GM18517 (cell line): ENCODE data around the gene DENND10.
"Not testable (repeated sequence)": the region's sequence is repeated elsewhere in the genome, so short reads cannot be mapped to it uniquely, and the experiment has no call there.

ENCODE experiments used
- ATAC-seq: cut with Tn5 transposase; IDR thresholded peaks from one replicate; pipeline ENCODE4 v1.9.1; 2021; ENCODE audit warnings: mild to moderate bottlenecking, moderate library complexity; ENCODE audit not compliant: unreplicated experiment

DENND10 gene

DNA sequence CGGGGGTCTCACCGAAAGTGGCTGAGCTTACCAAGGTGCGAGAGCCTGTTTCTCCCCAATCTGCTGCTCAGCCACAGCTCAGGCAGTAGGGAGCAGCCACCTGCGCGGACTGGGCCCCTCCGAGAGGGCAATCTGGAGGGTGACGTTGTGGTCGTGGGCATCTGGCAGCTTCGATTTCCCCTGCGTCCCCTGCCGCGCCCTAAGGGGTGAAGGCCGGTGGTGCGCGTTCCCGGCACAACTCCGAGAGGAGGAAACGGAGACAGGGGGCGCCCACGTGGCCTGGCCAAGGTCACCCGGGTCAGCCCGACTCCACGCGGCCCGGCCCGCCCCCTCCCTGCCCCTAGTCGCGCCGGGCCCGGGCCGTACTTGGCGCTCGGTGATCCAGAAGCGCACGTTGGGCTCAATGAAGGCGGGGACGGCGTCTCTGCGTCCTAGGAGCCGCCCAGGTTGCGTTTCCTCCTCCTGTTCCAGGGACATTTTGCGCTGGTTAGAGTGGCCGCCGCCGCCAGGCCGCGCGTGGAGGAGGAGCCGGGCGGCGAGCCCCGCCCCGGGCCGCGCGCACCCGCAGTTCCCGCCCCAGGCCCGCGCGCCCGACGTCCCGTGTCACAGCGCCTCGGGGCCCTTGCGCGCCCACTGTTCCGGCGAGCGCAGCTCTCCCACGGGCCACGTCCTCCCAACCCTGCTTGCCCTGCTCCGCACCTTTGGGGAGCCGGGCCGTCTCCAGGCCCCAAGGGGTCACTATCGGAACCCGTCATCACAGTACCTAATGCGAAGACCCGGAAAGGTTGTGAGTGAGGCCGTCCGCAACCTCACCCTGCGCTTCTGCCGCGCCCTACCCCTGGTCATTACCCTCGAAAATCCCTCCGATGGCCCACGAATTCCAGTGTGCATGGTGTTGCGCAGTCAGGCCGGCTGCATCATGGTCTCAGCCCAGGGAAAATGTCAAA lies 61.5 kb downstream of the DENND10 start, which contains the start of gene SFXN4:
TSS of gene SFXN4 (minus strand) at position 544 of the 947 bp plus-strand sequence. CDS start at position 477, 67 bp downstream.
- peak; percentile 87 for ATAC-seq

DNA sequence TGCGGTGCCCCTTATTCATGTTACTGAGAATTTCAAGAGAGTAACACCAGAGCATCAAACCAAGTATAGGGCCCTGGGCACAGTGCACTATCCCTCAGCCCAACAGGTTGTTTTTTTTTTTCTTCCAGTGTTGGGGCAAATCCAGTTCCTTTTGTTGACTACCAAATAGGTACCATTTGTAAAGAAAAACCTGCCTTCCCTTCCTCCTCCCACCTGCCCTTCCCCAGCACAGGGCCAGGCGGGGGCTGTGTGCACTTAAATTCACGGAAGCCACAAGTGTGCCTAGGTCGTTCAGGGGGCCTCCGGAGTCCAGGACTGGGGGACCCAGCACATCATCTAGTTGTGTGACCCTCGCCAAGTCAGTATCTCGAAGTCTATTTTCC lies 62.2 kb downstream of the DENND10 start:
- no peak for ATAC-seq

DNA sequence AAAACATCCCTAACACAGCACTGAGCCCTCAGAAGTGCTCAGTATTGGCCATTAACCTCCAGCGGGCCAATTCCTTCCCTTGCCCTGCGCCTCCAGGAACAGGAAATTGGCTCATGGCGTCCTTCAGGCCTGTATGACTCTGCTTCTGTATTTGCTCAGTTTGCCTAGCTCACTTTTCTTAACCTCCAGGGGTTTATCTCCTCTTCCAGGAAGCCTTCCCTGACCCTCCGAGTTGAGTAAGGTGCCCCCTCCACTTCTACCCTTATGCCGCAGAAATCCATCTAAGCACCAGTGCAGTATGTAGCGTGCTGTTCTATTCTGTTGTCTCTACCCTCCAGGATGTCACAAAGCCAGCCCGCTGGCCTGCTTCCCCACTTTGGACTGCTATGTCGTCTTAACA lies 62.7 kb downstream of the DENND10 start:
- ATAC-seq: no peak

DNA sequence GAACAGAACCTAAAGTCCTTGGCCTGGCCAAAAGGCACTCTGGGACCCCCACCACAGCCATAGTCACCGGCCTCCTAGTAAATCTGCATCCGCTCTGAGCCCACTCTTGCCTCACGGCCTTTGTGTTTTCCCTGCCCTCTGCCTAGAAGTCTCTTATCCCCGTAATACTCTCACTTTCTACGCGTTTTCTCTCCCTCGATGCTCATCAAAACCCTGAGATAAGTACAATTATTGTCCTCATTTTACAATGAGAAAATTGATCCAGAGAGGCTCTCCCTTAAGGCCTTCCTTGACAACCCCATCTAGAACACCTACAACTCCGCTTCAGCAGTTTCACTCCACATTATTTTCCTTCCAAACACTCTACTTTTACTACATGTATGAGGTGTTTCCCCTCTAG lies 63.1 kb downstream of the DENND10 start:
- no peak for ATAC-seq

DNA sequence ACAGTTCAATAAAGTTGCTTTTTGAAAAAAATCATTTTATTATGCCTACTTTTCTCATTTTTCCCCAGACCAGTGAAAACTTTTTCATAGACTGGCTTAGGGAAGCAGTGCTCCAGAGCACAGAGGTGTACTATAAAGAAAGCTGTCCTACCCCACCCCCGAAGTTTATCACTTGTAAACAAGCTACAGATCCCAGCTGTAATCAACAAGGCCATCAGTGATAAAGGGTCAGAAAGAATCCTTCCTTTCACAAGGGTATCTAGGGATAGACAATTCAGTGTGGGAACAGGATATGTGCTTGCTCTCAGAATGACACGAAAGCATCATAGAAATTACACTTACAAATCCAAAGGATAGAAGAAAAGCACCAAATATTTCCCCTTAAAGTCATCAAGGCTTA lies 70.2 kb downstream of the DENND10 start:
- ATAC-seq: no peak

DNA sequence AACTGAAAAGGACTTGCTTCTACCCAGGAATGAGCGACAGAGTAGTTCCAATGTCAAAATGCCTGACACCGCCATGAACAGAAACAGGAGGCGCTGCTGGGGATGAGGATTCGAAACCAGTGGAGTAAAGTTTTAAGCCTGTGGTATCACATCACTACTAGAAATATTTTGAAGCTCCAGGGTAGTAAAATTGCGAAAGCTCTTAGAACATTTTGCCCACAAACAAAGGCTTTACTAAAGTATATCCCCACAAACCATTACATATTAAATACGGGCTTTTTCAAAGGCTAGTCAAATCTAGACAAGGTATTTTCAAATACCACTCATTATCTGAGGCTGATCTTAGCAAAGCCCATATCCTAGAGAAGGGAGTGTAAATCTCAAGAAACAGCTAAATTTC lies 72.3 kb downstream of the DENND10 start:
- no peak for ATAC-seq

DNA sequence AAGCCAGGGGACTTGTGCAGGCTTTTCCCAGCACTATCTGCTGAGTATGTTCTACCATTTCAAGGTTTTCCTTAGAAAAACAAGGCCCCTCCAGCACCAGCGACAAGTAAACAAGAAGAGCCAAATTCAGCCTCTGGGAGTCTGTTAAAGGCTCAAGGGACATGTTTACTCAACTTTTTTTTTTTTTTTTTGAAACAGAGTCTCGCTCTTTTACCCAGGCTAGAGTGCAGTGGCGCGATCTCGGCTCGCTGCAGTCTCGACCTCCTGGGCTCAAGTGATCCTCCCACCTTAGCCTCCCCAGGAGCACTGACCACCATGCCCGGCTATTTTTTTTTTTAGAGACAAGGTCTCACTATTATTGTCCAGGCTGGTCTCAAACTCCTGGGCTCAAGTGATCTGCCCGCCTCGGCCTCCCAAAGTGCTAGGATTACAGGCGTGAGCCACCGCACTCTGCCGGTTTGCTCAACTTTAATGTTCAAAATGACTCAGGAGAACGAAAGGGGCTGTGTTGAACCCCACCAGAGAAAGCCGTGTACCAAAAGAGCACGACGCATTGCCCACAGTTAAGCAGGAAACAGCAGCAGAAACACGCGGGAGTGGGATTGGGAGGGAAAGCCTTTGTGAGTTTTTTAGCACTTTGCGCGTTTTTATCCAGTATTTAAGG lies 73.9 kb downstream of the DENND10 start:
- no peak for ATAC-seq

DNA sequence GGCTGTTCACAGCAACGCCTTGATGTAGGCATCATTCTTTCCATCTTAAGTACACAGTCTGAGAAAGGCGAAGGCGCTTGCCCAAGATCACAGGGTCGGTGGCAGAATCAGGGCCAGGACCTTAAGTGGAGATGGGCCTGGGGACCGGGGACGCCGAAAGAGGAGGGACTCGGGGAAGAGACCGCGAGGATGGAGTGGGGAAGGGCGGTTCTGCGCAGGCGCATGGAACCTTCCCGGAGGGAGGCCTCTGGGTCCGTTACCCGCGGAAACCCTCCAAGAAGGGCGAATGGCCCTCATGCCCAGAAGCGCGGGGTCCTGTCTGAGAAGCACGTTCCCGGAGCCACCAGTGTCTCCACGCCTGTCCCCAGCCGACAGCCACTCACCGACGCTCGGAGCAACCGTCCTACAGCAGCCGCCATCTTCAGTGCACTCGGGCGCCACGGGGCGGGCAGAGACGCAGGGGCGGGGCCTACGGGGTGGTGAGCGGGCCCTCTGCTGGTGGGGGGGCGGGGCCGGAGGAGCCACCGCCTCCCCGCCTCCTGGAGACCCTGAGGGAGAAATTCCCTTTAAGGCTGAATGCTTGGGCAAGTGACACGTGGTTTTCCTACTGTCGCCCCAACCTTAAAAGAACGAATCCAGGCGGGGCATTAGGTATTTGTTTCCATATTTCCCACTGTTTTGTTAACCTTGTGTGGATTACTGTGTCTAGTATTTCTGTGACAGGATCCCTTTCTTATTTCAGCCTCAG lies 74.6 kb downstream of the DENND10 start, which contains the start of gene PRDX3:
TSS of gene PRDX3 (minus strand) at position 441 of the 748 bp plus-strand sequence. CDS start at position 419, 22 bp downstream.
- ATAC-seq: peak; percentile 86

DNA sequence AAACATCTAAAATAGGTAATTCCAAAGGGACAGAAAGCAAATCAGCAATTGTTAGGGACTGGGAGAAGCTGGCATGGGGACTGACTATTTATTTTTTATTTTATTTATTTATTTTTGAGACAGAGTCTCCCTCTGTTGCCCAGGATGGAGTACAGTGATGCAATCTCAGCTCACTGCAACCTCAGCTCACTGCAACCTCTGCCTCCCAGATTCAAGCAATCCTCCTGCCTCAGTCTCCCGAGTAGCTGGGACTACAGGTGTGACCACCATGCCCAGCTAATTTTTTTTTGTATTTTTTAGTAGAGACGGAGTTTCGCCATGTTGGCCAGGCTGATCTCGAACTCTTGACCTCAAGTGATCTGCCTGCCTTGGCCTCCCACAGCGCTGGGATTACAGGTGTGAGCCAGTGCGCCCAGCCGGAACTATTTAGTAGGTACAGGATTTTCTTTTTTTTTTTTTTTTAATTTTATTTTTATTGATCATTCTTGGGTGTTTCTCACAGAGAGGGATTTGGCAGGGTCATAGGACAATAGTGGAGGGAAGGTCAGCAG lies 77.0 kb downstream of the DENND10 start:
- not testable (repeated sequence) for ATAC-seq

DNA sequence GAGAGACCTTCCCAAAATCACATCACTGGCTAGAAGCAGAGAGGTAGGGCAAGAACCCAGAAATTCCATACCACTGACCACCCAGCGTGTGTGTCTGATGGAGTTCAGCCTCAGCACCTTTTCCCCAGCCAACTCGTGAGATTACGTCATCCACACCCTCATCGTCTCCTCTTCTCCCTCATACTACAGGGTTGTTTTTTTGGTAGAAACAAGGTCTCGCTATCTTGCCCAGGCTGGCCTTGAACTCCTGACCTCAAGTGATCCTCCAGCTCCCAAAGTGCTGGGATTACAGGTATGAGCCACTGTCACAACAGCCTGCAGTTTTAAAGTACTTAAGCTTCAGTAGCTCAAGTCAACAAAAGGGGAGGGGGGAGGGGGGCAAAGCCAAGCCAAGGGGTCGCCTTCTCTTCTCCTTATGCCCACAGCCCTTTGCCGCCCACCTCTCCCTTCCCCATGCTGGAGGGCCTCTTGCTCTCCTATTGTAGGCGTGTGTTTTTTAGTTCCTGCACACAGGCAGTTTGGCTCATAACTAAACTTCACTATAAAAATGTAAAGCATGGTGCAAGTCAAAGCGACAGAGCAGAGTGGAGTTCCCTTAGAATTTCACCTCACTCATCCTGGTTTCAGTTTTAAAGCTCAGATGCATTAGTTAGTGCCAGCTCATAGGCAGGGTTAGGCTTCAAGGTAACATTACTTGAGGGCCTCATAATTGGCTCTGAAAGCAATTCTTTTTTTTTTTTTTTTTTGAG lies 79.9 kb downstream of the DENND10 start:
- no peak for ATAC-seq
